Osteoblast (primary cell): Measurements from ENCODE around the gene HPX. TPM values are rescaled to one million over a fixed set of nuclear protein-coding genes. Genes with fewer than 3 reads are reported as not detected.

ENCODE experiments used
- DNase-seq: peaks from one replicate; pipeline ENCODE4 v3.0.0; 2011; ENCODE audit warnings: low spot score, mixed read lengths; ENCODE audit not compliant: insufficient read length; ENCODE audit errors: missing footprints
- H2AFZ ChIP-seq: 2 replicates; pipeline ENCODE4 v1.6.0; 2011; ENCODE audit warnings: mild to moderate bottlenecking, low read length
- H3K27ac ChIP-seq: 2 replicates; pipeline ENCODE4 v1.5.1; 2011; ENCODE audit warnings: mild to moderate bottlenecking, low read depth, low read length, moderate library complexity
- H3K27me3 ChIP-seq: 2 replicates; pipeline ENCODE4 v1.6.0; 2012; ENCODE audit warnings: mild to moderate bottlenecking, control low read depth, inconsistent platforms, low read length, moderate library complexity; ENCODE audit not compliant: insufficient read depth
- H3K36me3 ChIP-seq: 2 replicates; pipeline ENCODE4 v1.5.1; 2011; ENCODE audit warnings: mild to moderate bottlenecking, low read length, control low read depth, moderate library complexity; ENCODE audit not compliant: insufficient read depth
- H3K4me1 ChIP-seq: 2 replicates; pipeline ENCODE4 v1.5.1; 2011; ENCODE audit warnings: mild to moderate bottlenecking, low read length, control low read depth, moderate library complexity; ENCODE audit not compliant: insufficient read depth
- H3K4me2 ChIP-seq: 2 replicates; pipeline ENCODE4 v1.6.0; 2011; ENCODE audit warnings: mild to moderate bottlenecking, low read length; ENCODE audit not compliant: insufficient read depth
- H3K4me3 ChIP-seq: fragments of 200-600 bp; sonication (generic); 3 replicates; pipeline ENCODE4 v1.5.1; 2012; ENCODE audit warnings: mild to moderate bottlenecking, low read length, inconsistent platforms; ENCODE audit not compliant: insufficient read depth
- H3K79me2 ChIP-seq: 2 replicates; pipeline ENCODE4 v1.6.0; 2012; ENCODE audit warnings: mild to moderate bottlenecking, low read length, control low read depth, inconsistent platforms; ENCODE audit not compliant: insufficient read depth
- H3K9me3 ChIP-seq: 2 replicates; pipeline ENCODE4 v1.5.1; 2011; ENCODE audit warnings: low read depth, low read length, control low read depth
- H4K20me1 ChIP-seq: 2 replicates; pipeline ENCODE4 v1.6.0; 2012; ENCODE audit warnings: mild to moderate bottlenecking, low read length, control low read depth; ENCODE audit not compliant: insufficient read depth
- CTCF ChIP-seq: IDR thresholded peaks from 2 replicates; pipeline ENCODE4 v1.5.1; 2011; ENCODE audit warnings: mild to moderate bottlenecking, low read depth, low read length, moderate library complexity; ENCODE audit errors: extremely low read depth
- total RNA-seq: library from RNA; depleted of rRNA; stranded (reverse); fragments of >200 nt; gene quantifications from 2 replicates; pipeline ENCODE4 v1.2.3, GENCODE V29; 2012

The HPX gene
- total RNA-seq, 1 donor, result 1.1 TPM

- no peaks in the 10 kb centered on the region for H3K27me3 ChIP-seq
- H3K9me3 ChIP-seq, result no peaks in the 10 kb centered on the region
- TF ChIP-seq CTCF, result no peak
- H3K4me1 ChIP-seq, result peaks cover 26% of the 10 kb centered on the region
- peak; percentile 65 for DNase-seq
- H3K27ac ChIP-seq, result peak overlapping the region; percentile 97
- peak overlapping the region; percentile 79 for H2AFZ ChIP-seq
- peak overlapping the region; percentile 94 for H3K4me2 ChIP-seq
- peaks cover 64% of the 10 kb centered on the region for H3K36me3 ChIP-seq
- peak overlapping the region; percentile 99 for H3K4me3 ChIP-seq
- H4K20me1 ChIP-seq, result peaks cover 30% of the 10 kb centered on the region
- peaks cover 67% of the 10 kb centered on the region for H3K79me2 ChIP-seq
Observed at GRCh38 chr11:6480299-6480914, 39.6 kb upstream of the HPX start.

DNA sequence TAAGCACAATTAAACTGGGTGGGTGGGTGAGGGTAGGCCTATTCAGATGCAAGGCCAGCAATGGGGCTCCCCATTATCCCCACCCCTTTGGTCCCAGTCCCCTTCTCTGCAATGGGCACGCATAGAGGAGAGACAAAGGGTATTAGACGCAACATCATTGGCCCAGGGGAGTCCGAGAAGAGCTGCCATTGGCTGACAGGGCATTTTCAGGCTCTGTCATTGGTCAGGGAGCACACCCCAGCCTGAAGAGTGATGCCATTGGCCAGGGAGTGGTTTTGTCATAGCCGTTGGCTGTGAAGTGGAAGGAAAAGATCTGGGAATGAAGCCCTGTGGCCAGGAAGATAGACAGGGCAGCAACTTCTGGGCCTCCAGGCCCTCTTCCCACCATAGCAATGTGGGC is 35.8 kb upstream of the HPX start:
- Histone ChIP-seq H3K27me3 (no peaks in the 10 kb centered on the region), H3K36me3 (peaks cover 34% of the 10 kb centered on the region), H3K4me2 (no peak overlapping the region), H3K9me3 (no peaks in the 10 kb centered on the region), H3K4me1 (peaks cover 29% of the 10 kb centered on the region), H3K79me2 (peaks cover 50% of the 10 kb centered on the region), H3K27ac (no peak overlapping the region), H4K20me1 (peaks cover 18% of the 10 kb centered on the region), H3K4me3 (no peak overlapping the region), H2AFZ (no peak overlapping the region)
- TF ChIP-seq CTCF, result no peak
- DNase-seq, result no peak

DNA sequence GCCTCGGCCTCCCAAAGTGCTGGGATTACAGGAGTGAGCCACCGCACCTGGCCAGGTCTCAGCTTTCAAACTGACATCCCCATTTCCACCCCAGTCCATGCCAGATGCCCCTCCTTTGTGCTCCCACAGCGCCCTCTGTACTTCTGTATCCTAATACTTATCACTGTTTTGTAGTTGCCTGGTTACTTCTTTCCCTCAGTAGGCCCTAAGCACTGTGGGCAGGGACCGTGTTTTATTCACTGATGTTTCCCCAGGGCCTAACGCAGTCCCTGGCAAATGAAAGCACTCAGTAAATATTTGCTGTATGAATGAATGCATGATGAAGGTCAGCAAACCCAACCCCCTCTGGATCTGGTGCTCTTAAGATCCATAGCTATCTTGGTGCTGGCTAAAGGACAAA is 35.1 kb upstream of the HPX start:
- no peaks in the 10 kb centered on the region for H3K27me3 ChIP-seq
- peaks cover 52% of the 10 kb centered on the region for H3K79me2 ChIP-seq
- H2AFZ ChIP-seq, result no peak overlapping the region
- H3K4me3 ChIP-seq, result no peak overlapping the region
- no peak overlapping the region for H3K27ac ChIP-seq
- no peak for TF ChIP-seq CTCF
- H3K4me1 ChIP-seq, result peaks cover 29% of the 10 kb centered on the region
- peaks cover 17% of the 10 kb centered on the region for H4K20me1 ChIP-seq
- H3K36me3 ChIP-seq, result peaks cover 34% of the 10 kb centered on the region
- H3K4me2 ChIP-seq, result no peak overlapping the region
- no peaks in the 10 kb centered on the region for H3K9me3 ChIP-seq
- no peak for DNase-seq

- DNase-seq, result no peak
- H3K4me1 ChIP-seq, result peaks cover 20% of the 10 kb centered on the region
- H3K9me3 ChIP-seq, result no peaks in the 10 kb centered on the region
- H2AFZ ChIP-seq, result no peak overlapping the region
- peak overlapping the region; percentile 85 for H3K27ac ChIP-seq
- H4K20me1 ChIP-seq, result peaks cover 14% of the 10 kb centered on the region
- peaks cover 47% of the 10 kb centered on the region for H3K79me2 ChIP-seq
- H3K4me2 ChIP-seq, result peak overlapping the region; percentile 96
- no peaks in the 10 kb centered on the region for H3K27me3 ChIP-seq
- H3K36me3 ChIP-seq, result peaks cover 33% of the 10 kb centered on the region
- no peak for TF ChIP-seq CTCF
- no peak overlapping the region for H3K4me3 ChIP-seq
Observed at GRCh38 chr11:6474806-6475500, 34.2 kb upstream of the HPX start.
